ENCODE results near the gene SUPT3H. TPM values are rescaled to one million over a fixed set of nuclear protein-coding genes. Genes with fewer than 3 reads are reported as not detected.

The SUPT3H gene
- total and polyA plus RNA-seq, 2 of the 13 experiments (the other 11 are each of a cell fraction or from before 2014, with no cell fraction given), result 11.9 to 36.1 TPM

- Histone ChIP-seq H3K4me3 (replicated peaks in 1 of 3; ENCODE audit: insufficient read depth in 1 of 3, low read depth in 2 of 3, low read length in 3 of 3) (no peak overlapping the region), H3K27ac (ENCODE audit: extremely low read length, insufficient read depth, low read length) (no peak overlapping the region), H3K9ac (ENCODE audit: insufficient read depth, low read depth, low read length) (no peak overlapping the region), H3K9me3 (ENCODE audit: low read length) (no peaks in the 10 kb centered on the region), H4K20me1 (ENCODE audit: insufficient read depth, low read length) (no peaks in the 10 kb centered on the region), H2AFZ (ENCODE audit: low read length) (no peak overlapping the region), H3K79me2 (ENCODE audit: insufficient read depth, low read length) (no peaks in the 10 kb centered on the region), H3K4me1 (ENCODE audit: insufficient read depth, low read length) (peaks cover 11% of the 10 kb centered on the region), H3K4me2 (ENCODE audit: low read depth, low read length) (no peak overlapping the region), H3K27me3 (ENCODE audit: control insufficient read depth in 1 of 2, insufficient read depth in 2 of 2, low read length in 2 of 2) (no peaks in the 10 kb centered on the region), H3K36me3 (replicated peaks in 1 of 2; ENCODE audit: control insufficient read depth in 1 of 2, insufficient read depth in 2 of 2, low read length in 2 of 2) (no peaks in the 10 kb centered on the region)
- TF ChIP-seq SNAPC4 (CRISPR knock-in tag; IDR thresholded peaks at IDR 0.05) (0 out of 2 replicates have a peak, but pooled peaks have one; percentile 39), ATF3 (CRISPR knock-in tag; IDR thresholded peaks at IDR 0.05) (no peak)
- FAIRE-seq (no peak), ATAC-seq (no peak), DNase-seq (ENCODE audit: low spot score) (no peak)
- POLR2A ChIA-PET, result no interaction called here
- intact Hi-C loops (cut with micrococcal nuclease; ENCODE audit: unreplicated experiment), result no loop called here
- in situ Hi-C loops (cut with HindIII; ENCODE audit: extremely low pct_ligation_motif_present, low pct_unique_long_range_greater_than_20kb), result no loop called here
- WGBS (ENCODE audit: low lambda C conversion rate), result 94% methylated on average over 5 of the region's 5 CpGs
- CTCF ChIA-PET (ENCODE audit: low intra/inter-chr PET ratio, low total read pairs), result no interaction called here
- no TSS peak for BruUV-seq (replicated peaks)
These were observed 50.9 kb downstream of the SUPT3H start for GRCh38 chr6:45326698-45327417.

Data from HepG2 (cell line).